Stimulated activated CD8-positive, alpha-beta memory T cell treated with anti-CD3 and anti-CD28 coated beads, Interleukin-4, amount 100 ng/mL, for 24 hours (primary cell): Measurements from ENCODE around the gene CDK19.
"Not testable (repeated sequence)": the region's sequence is repeated elsewhere in the genome, so short reads cannot be mapped to it uniquely, and the experiment has no call there.

ENCODE experiments used
- DNase-seq: peaks from one replicate; pipeline ENCODE4 v3.0.0-alpha.2; 2020; ENCODE audit warnings: low read depth

CDK19 gene

DNA sequence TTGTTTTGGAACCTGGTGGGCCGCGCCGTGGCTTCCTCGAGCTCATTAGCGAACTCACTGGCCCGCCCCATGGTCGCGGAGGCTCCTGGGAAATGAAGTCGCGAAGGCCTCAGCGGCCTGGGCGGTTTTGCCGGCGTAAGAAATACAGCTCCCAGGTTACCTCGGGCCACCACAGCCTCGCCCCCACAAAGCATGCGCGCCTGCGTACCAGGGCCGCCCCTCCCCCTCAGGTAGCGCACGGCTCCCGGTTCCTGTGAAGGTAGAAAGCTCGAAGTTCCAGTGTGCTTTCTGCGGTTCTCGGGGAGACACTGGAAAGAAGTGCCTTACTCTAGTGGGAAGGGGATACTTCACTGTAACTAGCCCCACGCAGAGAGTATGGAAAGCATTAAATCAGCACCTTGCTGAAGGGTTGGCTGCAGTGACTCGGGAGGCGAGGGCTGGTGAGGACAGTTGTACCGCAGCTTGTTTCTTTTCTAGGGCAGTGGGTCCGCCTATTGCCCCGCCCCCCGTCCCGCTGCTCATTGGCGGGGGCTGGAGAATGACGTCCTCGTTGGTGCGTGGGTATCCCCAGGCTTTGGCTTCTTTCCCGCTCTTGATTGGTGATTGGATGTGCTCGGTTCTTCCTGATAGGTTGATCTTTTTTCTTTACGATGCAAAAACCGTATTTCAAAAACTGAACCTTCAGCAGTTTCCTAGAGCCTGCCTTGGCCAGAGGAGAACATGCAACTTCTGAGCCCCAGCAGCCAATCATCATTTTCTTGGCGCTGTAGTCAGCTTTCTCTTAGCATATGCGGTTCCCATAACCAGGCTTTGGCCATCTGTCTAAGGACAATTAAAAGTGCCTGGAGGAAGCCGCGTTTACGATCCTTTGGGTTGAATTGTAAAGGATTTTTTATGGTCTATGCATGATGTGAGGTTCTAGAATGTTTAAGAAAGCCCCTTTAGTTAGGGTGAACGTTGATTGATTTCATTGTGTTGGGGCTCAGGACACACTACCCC, at the start of gene CDK19:
Gene CDK19, minus strand, starts transcription at position 59 of the 999 bp plus-strand sequence. CDS start 333 bp downstream, outside the sequence.
- peak; percentile 97 for DNase-seq

DNA sequence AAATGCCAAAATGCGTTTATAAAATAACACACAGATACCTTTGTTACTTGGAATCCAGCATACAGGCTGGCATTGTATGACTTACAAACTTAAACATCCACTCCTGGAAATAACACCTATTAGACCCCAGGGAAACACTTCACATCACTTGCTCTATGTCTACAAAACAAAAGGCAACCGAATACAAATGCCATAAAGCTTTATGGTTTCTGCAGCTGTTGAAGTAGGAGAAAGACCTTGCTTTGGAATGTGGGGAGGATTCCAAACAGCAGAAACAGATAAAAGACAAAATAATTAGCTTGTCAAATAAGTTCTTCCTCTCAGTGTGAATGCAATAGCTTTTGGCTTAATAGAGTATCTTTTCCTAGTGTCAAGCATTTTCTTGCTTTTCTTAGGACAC, 49.6 kb upstream of the CDK19 start:
- no peak for DNase-seq

DNA sequence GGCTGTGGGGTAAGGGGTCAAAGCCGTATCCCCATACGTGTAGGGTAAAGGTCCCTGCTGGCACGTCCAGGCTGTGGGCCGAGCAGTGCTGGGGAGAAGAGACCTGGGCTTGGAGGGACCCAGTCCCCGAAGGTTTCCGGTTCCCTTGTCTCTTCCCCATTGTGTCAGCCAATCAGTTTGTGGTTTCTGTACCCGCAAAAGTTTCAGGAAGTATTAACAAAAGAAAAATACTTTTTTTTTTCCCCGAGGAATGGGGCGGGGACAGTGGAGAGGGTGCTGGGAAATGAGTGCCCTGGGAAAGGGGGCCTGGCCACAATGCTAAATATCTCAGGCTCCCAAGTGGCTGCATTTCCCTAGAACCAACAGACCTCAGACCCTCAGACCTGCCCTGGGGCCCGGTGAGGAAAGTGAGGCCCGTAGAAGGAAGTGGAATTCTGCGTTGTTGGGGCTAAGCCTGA, 44.1 kb upstream of the CDK19 start:
- no peak for DNase-seq

DNA sequence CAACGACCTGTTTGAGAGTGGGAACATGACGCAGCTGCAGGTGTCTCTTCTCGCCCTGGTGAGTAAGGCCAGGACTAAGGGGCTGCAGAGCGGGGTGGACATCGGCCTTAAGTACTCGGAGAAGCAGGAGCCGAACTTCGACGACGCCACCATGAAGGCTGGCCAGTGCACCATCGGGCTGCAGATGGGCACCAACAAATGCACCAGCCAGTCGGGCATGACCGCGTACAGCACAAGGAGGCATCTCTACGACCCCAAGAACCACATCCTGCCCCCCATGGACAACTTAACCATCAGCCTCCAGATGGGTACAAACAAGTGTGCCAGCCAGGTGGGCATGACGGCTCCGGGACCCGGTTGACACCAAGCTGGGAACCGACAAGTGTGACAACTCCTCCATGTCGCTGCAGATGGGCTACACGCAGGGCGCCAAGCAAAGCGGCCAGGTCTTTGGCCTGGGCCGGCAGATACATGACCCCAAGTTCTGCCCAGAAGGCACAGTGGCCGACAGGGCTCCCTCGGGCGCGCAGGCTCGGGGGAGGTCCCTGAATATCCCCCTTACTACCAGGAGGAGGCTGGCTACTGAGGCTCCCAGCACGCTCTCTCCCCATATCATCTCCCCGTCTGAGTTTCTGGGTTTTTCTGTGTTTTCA, 43.4 kb upstream of the CDK19 start:
- DNase-seq: no peak

DNA sequence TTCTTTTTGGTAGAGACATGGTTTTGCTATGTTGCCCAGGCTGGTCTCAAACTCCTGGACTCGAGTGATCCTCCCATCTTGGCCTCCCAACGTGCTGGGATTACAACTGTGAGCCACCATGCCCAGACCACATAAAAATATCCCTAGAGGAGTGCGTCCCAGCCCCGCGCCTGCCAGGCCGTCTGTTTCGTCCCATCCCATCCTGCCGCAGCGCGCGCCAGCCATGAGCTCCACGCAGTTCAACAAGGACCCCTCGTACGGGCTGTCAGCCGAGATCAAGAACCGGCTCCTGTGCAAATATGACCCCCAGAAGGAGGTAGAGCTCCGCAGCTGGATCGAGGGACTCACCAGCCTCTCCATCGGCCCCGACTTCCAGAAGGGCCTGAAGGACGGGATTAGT, 42.7 kb upstream of the CDK19 start:
- DNase-seq: no peak

DNA sequence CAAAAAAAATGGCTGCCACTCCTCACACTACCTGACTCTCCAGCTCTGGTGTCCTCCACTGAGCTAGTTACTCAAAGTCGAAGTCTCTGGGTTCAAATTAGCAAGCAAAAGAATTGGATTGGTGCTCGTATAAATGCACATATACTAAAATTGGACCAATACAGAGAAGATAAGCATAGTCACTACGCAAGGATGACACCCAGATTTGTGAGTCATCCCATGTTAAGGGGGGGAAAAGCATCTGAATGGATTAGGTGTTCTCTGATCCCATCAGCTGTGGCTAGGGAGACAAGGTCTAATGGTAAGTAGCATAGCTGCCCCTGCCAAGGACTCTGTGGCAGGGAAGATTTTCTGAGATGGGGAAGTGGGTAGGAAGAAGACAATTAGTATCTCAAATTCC, 41.0 kb upstream of the CDK19 start:
- no peak for DNase-seq

DNA sequence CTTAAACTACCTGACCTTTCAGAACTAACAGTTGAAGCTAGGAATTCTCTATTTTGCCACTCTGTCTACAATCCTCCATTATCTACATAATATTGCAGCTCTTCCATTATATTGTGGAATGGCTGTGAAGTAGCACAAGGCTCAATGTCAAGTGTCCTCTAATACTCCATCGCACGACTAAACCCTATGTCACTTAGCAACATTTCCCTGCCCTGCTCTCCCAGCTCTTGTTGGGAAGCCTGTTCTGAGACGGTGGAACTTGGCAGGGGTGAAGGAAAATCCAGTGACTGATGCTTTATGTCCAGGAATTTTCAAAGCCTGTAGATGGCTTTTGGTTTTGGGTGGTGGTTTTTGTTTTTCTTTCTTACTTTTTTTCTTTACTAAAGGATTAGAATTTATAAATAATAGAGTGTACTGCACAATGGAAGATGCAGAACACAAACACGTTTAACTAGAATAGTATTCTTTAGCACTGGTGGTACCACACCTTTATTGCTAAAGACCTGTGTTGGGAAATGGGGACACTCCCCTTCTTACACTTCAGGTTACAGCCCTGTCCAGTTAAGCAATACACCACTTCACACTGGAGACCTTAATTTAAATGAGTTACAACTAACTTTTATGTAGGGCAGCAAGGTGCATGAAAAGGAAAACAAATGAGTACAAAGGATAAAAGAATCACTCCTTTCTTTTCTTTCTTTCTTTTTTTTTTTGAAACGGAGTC, 38.6 kb upstream of the CDK19 start:
- DNase-seq: no peak

DNA sequence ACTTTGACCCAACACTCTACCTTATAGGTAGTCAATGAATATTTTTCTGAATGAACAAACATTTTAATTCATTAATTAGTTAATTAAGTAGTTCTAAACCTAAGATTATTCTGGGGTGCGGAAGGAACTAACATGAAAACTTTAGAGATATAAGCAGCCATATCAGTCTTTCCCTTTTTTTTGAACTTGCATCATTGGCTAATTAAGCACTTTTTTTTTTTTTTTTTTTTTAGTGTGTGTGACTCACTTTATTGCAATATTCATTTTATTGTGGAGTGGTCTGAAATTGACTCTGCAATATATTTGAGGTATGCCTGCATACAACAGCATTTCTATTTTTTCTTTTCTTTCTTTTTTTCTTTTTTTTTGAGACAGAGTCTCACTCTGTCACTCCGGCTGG, 37.5 kb upstream of the CDK19 start:
- DNase-seq: no peak

DNA sequence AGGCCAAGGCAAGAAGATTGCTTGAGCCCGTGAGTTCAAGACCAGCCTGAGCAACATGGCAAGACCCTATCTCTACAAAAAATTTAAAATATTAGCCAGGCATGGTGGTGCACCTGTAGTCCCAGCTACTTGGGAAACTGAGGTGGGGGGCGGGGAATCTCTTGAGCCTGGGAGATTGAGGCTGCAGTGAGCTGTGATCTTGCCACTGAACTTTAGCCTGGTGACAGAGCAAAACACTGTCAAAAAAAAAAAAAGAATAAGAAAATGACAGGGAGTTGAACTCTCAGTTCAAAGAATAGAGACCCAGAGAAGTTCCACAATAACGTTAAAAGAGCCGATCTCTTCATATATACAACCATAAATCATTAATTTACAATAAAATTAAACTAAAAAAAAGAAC, 34.5 kb upstream of the CDK19 start:
- DNase-seq: no peak

DNA sequence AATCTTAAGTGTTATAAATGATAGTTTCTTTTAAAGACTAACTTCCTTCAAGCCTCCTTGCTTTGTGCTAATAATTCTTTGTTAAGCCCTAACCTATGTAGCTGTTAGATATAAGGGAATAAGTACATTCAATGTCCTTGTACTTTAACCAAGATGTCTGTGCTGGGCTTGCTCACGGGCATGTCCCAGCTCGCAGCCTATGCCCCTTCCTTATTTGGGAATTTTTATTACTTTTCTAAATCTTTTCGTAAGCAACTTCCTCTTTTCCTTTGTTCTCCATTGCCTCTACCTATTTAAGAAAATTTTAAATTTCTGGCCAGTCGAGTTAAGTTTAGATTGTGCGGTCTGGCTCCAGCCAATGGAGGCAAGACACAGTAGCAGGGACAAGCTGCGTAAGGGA, 26.0 kb upstream of the CDK19 start:
- DNase-seq: no peak

DNA sequence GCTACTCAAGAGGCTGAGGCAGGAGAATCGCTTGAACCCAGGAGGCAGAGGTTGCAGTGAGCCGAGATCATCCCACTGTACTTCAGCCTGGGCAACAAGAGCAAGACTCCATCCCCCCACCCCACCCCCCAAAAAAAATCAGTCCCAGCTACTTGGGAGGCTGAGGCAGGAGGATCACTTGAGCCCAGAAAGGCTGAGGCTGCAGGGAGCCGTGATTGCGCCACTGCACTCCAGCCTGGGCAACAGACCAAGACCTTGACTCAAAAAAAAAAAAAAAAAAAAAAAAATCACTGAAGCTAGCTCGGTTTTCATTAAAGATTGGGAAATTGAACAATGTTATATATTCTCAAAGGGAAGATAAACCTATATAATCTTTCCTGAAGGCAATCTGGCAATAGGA, 20.5 kb upstream of the CDK19 start:
- DNase-seq: not testable (repeated sequence)

DNA sequence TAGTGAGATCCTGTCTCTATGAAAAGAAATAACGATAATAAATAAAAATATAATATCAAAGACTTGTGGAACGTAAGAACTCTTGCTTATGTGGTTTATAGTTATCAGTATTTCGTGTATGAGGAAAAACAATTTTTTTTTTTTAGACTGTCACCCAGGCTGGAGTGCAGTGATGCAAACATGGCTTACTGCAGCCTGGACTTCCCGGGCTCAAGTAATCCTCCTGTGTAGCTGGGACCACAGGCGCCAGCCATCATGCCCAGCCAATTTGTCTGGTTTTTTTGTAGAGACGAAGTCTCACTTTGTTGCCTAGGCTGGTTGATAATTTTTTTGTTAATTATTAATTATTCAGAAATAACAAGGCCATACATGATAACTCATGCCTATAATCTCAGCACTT, 18.6 kb upstream of the CDK19 start:
- no peak for DNase-seq

DNA sequence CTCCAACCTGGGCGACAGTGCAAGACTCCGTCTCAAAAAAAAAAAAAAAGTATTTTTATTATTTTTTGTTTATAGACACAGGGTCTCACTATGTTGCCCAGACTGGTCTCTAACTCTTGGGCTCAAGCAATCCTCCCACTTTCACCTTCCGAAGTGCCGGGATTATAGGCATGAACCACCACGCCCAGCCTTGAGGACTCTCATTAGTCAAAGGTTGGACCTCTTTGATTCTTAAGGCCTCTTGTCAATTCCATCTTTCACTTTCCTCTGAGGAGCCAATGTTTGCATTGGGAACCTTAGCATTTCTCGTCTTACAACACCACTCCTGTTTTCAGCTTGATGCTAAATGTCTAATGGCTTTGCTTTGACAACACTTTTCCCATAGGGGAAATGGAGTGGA, 16.1 kb upstream of the CDK19 start:
- no peak for DNase-seq

DNA sequence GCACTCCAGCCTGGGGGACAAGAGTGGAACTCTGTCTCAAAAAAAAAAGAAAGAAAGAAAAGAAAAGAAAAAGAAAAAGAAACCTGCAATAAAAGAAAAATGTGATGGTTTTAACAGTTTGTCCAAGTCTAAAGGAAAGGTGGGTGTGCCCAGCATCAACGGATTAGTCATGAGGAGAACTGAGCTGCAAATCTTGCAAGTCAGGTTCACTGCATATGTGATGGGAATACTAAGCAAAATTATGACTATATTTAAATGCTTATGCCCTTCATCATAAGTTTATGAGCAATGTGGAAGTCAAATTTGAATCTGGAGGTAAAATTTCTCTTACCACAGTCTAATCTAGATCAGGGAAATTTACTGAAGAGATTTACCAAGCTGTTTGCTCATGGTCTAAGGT, 13.1 kb upstream of the CDK19 start:
- DNase-seq: no peak

DNA sequence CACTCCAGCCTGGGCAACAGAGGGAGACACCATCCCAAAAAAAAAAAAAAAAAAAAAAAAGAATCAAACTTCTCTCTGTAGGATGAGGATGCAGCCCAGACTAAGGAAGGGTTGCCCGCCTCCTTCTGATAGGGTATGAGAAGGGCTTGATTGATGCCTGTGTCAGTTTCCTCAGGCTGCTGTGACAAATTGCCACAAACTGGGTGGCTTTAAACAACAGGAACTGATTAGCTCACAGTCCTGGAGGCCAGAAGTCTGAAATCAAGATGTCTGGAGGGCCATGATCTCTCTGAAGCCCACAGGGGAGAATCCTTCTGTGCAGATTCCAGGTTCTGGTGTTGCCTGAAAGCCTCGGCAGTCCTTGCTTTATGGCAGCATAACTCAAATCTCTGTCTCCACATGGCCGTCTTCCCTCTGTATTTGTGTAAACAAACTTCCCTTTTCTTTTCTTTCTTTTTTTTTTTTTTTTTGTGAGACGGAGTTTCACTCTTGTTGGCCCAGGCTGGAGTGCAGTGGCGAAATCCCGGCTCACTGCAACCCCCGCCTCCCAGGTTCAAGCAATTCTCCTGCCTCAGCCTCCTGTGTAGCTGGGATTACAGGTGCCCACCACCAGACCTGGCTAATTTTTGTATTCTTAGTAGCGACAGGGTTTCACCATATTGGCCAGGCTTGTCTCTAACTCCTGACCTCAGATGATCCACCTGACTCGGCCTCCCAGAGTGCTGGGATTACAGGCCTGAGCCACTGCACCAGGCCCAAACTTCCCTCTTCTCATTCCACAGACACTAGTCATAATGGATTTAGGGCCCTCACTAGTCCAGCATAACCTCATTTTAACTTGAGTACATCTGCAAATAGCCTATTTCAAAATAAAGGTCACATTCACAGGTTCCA, 11.2 kb upstream of the CDK19 start:
- no peak for DNase-seq

DNA sequence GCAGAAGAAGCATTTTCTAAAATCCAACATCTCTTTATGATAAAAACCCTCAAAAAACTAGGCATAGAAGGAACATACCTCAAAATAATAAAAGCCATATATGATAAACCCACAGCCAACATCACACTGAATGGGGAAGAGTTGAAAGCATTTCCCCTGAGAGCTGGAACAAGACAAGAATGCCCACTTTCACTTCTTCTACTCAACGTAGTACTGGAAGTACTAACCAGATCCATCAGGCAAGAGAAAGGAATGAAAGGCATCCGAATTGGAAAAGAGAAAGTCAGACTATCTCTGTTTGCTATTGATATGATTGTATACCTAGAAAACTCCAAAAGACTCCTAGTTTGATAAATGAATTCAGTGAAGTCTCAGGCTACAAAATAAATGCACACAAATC, 7.9 kb upstream of the CDK19 start:
- no peak for DNase-seq

DNA sequence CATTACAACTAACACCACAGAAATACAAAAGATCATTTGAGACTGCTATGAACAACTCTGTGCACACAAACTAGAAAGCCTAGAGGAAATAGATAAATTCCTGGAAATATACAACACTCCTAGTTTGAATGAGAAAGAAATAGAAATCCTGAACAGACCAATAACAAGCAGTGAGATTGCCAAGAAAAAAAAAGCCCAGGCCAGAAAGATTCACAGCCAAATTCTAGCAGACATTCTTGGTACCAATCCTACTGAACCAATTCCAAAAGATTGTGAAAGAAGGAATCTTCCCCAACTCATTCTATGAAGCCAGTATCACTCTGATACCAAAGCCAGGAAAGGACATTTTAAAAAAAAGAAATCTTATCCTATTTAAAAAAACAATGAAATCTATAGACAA, 7.0 kb upstream of the CDK19 start:
- no peak for DNase-seq

DNA sequence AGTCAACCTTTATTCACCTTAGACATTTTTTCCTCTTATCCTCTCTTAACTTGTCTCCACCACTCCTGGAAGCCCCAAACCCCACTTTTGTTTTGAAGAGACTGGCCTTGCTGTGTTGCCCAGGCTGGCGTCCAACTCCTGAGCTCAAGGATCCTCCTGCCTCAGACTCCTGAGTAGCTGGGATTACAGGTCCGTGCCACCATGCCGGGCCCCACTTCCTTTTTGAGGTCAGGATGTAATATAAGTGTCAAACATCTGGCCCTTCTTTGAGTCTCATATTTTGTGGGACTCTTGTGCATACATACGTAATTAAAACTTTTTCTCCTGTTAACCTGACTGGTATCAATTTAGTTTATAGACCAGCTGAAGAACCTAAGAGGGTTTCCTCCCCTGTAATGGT, 1.4 kb upstream of the CDK19 start:
- no peak for DNase-seq

DNA sequence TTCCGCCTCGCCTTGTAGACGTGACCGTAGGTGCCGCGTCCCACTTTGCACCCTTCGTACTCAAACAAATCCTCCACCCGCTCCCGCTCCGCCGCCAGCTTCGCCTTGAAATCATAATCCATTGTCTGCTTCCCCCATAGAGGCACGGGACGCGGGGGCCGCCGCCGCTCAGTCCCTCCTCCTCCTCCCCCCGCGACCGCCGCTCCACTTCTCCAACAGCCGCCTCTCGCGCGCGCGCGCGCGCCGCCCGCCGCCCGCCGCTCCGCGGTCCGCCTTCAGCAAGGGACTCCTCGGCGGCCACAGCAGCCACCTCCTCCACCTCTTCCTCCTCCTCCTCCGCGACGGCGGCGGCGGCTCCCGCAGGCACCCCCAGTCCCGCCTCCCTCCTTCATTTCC, 256 bp downstream of the CDK19 start:
- DNase-seq: no peak

DNA sequence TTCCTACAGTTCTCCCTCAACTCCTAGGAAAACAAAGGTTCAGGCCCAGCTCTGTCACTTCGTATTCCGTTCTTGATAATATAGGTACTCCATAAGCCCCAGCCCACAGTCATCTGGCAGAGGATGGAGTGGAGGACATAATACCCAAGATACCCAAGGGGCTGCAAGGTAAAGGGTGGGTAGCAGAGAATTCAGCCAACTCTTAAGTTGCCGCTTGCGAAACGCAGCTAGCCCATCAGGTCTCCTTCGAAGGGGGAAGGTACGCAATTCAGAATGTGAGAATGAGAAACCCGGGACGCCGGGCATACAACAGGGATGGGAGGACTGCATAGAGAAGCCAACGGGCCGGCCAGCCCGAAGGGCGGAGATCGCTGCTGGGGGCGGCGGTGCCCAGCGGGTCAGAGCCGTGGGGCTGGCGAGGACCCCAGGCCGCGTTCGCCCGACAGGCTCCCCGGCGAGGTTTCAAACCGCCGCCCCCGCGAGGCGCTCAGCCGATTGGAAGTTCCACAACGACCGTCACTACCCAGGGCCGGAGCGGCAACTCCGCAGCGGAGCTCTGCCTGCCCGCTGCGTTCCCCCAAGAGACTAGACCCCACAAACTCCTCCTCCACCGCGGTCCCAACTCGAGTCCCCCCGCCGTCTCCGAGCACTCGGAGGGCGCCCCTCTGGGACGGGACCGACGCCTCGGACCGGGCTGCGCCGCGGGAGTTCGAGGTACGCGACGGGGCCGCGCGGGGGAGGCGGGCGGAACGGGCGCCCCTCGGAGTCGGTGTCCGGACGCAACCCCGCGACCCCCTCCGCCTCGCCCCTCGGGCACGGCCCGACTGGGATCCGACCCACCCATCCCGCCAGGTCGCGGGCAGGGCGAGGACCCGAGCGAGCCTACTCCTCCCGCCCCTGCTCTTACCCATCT, 911 bp downstream of the CDK19 start:
- peak; percentile 45 for DNase-seq
